Subcutaneous preadipocyte (primary cell): ENCODE data around the gene NSDHL. TPM values are rescaled to one million over a fixed set of nuclear protein-coding genes. Genes with fewer than 3 reads are reported as not detected.

ENCODE experiments used
- total RNA-seq: library from RNA; depleted of rRNA; stranded (reverse); fragments of >200 nt; gene quantifications from 2 replicates; pipeline ENCODE4 v1.2.3, GENCODE V29; 2012

NSDHL gene
- total RNA-seq, result 27.6 and 32.3 TPM in 2 replicates

DNA sequence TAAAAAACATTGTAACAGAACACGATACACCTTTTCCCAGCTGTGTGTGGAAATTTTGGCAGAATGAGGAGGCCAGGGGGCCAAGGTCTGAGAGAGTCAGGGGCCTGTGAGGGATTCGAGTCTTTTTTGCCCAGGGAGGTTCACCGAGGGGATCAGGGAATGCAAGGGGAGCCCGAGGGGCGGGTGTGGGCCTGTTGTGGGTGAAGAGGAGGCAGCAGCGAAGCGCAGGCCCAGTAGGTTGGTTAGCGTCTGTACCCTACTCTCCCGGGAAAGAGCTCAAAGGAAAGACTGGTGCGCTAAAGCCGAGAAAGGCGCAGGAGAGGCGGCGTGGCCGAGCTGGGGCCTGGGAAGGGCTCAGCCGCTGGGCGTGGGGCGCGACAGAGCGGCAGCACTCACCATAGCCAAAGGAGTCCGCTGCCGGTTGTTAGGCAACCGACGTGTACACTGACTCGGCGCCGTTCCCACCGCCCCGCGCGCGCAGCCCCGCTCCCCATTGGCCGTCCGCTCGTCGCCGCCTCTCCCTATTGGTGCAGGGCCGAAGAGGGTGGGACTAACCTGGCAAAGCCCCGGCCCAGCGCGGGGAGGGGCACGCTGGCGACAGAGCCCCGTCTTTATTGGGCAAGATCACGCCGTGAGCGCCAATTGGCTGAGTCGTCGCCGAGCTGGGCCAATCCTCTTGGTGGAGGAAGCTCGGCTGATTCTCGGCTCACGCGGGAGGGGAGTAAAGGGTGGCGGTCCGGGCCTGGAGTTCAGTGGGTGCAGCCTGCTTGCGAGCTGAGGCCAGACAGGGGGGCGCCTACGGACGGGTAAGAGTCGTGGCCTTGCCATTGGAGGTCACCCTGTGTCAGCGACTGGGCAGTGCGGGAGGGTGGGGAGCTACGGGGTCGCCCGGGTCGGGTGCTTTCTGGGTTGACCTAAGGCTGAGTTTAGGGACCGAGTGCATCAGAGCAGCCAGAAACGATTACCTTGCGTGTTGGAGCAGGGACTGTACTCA lies at the start of gene NSDHL, which contains the start of gene CETN2:
TSS of gene NSDHL (plus strand) at position 752 of the 994 bp plus-strand sequence. CDS start 15,262 bp downstream, outside the sequence.
TSS of gene CETN2 (minus strand) at position 446 of the 994 bp plus-strand sequence. CDS start at position 399, 47 bp downstream.

DNA sequence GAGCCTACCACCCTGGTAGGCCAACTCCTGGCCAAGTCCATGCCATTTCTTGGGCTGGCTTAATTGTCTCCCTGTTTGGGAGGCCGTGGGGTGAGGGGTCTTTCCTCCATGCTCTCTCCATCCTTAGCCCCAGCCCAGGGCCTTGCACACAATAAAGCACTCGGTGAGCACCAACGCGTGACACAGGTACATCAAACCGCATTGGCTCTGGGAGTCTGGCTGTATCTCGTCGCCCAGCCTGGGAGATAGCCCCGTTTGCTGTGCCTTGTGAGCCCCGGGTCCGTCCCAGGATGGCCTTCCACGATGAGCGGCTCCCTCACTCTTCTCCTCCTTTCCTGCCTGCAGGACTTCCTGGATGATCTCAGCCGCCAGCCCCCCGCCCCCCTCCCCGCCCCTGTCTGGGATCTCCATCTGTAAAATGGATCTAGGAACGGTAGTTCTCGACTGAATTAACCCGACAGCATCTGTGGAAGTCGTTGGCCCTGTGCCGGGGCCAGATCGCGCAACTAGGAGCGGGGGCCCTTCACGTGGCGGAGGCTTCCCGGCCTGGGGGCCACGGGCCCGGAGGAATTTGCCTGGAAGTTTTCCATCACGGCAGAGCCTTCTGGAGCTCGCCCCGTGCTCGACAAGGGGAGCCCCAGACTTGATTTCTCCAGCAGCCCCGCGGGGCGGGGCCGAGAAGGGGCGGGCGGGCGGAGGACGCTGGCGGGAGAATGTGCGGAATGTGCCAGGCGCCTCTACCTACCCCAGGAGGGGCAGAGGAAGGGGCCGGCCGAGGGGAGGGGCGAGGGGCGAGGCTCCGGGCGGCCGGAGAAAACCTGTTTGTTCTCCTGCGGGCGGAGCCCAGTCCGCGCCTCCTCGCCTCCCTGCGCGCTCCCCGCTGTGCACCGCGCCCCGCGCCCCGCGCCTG lies 66.6 kb downstream of the NSDHL start, which contains the start of gene ZNF185:
TSS of gene ZNF185 (plus strand) at position 846 of the 910 bp plus-strand sequence. CDS start 16,423 bp downstream, outside the sequence.

Other genes with a start within 250 kb of the NSDHL start
- not detected in 2 replicates for gene GABRQ, start 193.2 kb upstream of the NSDHL start, total RNA-seq
- not detected in 2 replicates for gene MAGEA3, start 132.3 kb upstream of the NSDHL start, total RNA-seq
- gene CSAG2, start 121.8 kb upstream of the NSDHL start, total RNA-seq, result not detected in 2 replicates
- not detected in 2 replicates for gene MAGEA2B, start 116.4 kb upstream of the NSDHL start, total RNA-seq
- gene CSAG1, start 97.3 kb upstream of the NSDHL start, total RNA-seq, result not detected in 2 replicates
- not detected in 2 replicates for gene MAGEA12, start 97.3 kb upstream of the NSDHL start, total RNA-seq
- gene MAGEA2, start 77.2 kb upstream of the NSDHL start, total RNA-seq, result not detected in 2 replicates
- gene CSAG3, start 71.8 kb upstream of the NSDHL start, total RNA-seq, result not detected in 2 replicates
- not detected in 2 replicates for gene MAGEA6, start 61.4 kb upstream of the NSDHL start, total RNA-seq
- 25.2 and 32.0 TPM in 2 replicates for gene CETN2, start 306 bp upstream of the NSDHL start, total RNA-seq
- 1.1 and 1.4 TPM in 2 replicates for gene ZNF185, start 67.0 kb downstream of the NSDHL start, total RNA-seq
- gene PNMA5, start 163.1 kb downstream of the NSDHL start, total RNA-seq, result not detected in 2 replicates
- under 0.01 and 0.37 TPM in 2 replicates for gene PNMA3, start 225.4 kb downstream of the NSDHL start, total RNA-seq
- 1.6 and 3.3 TPM in 2 replicates for gene PNMA6A, start 241.4 kb downstream of the NSDHL start, total RNA-seq